SW 1271 (cell line): Measurements from ENCODE around the gene SNX15.
"Not testable (repeated sequence)": the region's sequence is repeated elsewhere in the genome, so short reads cannot be mapped to it uniquely, and the experiment has no call there.

Experiments
- DNase-seq, 2 experiments: peaks; one replicate each; lab custom pipeline; 2025; lab: John Stamatoyannopoulos, UW

SNX15 gene

DNA sequence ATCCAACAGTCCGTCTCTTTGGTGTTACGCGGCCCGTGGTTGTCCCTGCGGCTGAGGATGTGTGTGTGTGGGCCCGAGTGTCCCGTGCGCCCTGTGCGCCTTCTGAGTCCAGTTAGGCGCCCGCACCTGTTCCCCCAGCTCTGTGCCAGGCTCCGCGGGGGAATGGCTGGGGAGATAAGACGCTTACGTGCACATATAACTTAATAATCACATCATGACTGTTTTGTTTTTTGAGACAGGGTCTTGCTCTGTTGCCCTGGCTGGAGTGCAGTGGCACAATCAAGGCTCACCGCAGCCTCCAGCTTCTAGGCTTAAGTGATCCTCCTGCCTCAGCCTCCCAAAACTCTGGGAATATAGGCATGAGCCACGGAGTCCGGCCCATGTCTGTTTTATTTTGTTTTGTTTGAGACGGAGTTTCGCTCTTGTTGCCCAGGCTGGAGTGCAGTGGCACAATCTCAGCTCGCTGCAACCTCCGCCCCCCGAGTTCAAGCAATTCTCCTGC, 12.5 kb upstream of the SNX15 start:
- no peak for DNase-seq

DNA sequence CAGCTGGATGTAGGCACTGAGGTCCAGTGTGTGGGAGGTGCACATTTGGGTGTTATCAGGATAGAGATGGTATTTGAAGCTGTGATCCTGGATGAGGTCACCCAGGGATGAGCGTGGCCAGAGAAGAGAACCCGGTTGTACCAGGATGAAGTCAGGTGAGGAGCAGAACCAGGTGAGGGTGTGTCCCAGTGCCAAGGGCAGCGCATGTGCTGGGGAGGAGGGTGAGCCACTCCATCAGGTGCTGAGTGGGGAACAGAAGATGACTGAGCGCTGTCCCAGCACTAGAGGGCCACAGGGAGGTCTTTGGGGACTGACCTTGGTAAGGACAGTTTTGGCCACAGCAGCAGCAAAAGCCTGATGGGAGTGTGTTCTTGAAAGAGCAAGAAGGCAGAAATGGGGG, 10.5 kb upstream of the SNX15 start:
- no peak for DNase-seq

DNA sequence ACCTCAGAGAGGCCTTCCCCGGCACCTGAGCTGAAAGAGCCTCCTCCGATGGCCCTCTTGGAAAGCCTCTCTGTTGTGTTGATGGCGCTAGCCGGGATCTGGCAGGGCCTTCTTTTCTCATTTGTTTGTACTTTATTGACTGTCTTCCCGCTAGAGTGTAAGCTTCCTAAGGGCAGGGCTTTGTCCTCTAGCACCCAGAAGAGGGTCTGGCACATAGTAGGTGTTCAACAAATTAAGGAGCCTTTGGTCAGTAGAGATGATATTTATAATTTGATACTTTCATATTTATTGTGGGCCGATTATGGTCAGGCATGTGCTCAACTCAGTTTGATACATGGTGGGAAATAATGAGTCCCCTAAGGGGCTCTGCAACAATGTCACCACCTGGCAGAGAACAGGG, 9.3 kb upstream of the SNX15 start:
- DNase-seq, result no peak

DNA sequence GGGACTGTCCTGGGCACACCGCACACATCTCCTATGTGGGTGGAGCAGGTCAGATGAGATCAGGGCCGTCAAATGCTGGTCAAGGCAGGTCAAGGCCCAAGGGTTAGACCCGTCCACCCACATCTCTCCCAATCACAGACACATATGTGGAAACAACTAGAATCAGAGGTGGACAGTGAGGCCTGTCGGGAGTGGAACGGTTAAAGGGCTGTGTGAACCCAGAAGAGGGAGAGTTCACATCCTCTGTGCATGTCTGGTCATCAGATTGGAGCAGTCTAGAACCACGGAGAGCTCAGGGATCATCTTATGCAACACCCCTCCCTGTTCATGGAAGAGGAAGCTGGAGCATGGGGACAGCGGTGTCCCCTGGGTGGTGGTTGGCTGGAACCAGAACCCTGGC, 7.4 kb upstream of the SNX15 start:
- DNase-seq, result no peak

DNA sequence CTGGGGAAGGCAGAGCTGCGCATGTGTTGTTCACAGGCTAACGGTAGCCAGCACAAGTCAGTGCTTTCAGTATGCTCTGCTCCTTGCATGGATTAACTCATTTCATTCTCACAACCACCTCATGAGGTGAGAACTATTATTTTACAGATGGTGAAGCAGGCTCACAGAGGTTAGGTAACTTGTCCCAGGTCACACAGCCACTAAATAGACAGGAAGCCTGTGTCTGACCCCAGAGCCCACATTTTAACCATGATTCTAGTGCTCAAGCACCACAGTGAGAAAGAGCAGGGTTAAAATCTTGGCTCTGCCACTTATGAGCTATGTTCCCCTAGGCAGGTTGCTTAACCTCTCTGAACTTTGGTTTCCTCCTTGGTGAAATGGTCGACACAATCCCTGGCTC, 6.2 kb upstream of the SNX15 start:
- no peak for DNase-seq

DNA sequence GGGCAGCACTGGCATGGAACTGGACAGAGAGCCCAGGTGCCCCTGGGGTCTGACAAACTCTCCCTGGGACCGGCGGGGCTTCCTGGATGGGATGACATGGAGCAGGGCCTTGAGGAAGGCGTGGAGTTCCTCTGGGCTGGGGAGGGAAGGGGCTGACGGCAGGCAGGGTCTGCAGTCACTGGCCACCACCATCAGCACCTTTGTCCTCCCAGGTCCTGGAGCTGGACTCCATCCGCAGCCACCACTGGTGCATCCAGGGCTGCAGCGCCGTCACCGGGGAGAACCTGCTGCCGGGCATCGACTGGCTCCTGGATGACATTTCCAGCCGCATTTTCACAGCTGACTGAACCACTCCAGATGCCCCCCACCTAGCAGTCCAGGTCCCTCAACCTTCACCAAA, 5.7 kb upstream of the SNX15 start:
- no peak for DNase-seq

DNA sequence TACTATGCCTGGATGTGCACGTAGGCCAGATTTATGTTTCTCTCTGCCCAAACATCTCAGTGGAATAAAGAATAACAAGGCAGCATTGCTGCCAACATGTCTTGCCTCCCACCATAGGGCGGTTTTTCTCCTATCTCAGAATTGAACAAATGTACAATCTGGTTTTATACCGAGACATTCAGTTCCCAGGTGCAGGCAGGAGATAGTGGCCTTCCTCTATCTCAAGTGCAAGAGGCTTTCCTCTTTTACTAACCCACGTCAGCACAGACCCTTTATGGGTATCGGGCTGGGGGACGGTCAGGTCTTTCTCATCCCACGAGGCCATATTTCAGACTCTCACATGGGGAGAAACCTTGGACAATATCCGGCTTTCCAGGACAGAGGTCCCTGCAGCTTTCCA, 3.7 kb upstream of the SNX15 start:
- not testable (repeated sequence) for DNase-seq

DNA sequence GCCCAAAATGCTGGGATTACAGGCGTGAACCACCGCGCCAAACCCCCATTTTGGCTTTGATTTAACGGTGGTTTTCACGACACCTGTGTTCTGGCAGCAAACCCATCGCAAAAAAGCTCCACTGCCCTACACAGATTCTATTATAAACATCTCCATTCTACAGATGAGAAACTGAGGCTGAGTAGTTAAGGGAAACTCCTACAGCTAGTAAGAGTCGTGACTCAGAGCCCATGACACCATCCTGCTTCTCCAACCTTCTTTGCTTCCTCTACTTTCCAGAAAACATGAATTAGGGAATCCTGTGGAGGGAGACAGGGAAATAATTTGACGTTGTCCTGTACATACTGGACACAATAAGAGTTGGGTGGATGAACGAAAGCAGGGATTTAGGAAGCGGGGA, 429 bp upstream of the SNX15 start:
- DNase-seq, result no peak

DNA sequence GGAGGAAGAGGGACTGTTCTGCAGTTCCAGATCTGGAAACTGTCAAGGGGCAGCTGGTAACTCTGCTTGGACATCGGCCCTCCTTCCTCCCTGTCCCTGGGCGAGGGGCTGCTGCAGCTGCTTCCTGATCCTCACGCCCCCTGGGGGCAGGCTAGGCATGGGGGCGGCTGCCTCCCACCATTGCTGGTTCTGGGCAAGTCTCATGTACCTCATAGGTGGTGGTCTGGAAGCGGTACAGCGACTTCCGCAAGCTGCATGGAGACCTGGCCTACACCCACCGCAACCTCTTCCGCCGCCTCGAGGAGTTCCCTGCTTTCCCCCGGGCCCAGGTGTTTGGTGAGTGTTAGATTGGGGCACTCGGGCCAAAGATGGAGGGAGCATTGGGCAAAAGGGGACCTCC, 5.0 kb downstream of the SNX15 start:
- no peak for DNase-seq

DNA sequence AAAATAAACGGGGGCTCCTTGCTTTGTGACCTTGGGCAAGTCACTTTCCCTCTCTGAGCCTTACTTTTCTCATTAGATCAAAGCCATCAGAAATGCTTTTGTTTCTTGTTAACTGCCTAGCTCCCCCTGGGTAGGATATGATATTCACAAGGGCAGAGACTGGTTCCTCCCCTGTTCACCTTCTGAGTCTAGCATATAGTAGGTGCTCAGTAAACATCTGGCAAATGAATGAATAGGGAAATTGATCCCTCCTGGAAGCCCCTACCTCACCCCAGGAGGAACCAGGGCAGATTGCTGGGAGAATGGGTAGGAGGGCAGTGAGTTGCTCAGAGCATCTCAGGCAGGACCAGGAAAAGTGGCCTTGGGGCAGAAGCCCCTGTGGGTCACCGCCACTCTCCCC, 7.2 kb downstream of the SNX15 start:
- no peak for DNase-seq

DNA sequence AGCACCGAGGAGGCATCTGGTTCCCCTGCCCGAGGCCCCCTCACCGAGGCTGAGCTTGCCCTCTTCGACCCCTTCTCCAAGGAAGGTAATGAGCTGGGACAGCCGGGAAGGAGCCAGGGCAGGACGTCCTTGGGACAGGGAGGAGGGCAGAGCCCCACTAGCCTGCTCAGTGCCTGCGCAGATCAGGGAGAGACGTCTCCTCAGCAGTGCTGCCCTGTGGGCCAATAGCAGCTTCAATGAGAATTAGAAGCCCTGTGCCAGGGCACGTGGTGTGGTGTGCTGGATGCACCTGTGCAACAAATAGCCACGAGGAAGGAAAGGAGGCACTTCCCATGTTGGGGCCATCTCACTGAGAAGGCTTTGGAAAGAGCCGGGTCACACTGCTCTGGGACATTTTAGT, 8.3 kb downstream of the SNX15 start:
- no peak for DNase-seq

DNA sequence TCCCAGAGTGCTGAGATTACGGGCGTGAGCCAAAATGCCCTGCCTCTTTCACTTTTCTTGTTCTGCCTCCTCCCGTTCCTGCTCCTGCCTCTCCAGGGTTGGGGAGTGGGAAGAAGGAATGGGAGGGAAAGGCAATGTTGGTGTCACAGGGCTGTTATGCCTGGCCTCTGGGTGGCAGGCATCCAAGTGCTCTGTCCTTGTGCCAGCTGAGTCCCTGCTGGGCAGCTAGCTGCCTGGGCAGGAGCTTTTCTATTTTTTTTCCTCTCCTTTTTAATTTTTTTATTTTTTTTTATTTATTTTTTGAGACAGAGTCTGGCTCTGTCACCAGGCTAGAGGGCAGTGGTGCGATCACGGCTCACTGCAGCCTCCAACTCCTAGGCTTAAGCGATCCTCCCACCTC, 9.7 kb downstream of the SNX15 start:
- no peak for DNase-seq

DNA sequence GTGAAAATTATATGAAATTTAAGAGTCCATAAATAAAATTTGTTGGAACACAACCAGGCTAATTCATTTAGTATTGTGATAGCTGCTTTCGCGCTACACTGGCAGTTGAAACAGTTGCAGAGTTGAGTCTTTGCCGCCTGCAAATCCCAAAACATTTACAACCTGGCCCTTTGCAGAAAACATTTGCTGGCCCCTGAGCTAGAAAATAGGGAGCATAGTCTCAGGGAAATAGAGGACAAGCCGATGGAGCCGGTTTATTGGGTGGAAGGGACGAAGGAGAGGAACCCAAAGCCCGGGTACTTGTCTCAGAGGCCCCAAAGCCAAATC, 13.2 kb downstream of the SNX15 start:
- no peak for DNase-seq

DNA sequence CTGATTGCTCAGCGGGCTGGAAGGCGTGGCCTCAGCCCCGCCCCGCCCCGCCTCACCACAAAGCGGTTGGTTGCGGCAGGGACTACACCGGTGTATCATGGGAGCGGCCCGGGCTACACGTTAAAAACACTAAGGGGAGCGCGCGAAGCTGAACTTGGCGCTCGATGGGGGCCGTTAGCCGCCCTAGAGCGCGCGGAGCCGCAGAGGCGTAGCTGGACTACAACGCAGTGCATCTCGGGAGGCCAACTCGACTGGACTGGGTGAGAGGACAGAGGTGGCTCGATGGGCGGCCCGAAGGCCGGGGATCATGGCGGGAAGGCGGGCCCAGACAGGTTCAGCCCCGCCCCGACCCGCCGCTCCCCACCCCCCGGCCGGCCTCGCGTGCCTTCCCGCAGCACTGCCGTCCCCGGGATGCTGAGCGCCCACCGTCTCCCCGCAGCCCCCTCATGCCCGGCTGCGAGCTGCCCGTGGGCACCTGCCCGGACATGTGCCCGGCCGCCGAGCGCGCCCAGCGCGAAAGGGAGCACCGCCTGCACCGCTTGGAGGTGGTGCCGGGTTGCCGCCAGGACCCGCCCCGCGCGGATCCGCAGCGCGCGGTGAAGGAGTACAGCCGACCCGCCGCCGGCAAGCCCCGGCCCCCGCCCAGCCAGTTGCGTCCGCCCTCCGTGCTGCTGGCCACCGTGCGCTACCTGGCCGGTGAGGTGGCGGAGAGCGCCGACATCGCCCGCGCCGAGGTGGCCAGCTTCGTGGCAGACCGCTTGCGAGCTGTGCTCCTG, 13.8 kb downstream of the SNX15 start, which contains the start of gene SAC3D1:
Gene SAC3D1 (plus strand): TSS at position 364 of the 776 bp plus-strand sequence. CDS start 83 bp downstream, at position 447.
- DNase-seq, result peak; percentile 83 to 94

DNA sequence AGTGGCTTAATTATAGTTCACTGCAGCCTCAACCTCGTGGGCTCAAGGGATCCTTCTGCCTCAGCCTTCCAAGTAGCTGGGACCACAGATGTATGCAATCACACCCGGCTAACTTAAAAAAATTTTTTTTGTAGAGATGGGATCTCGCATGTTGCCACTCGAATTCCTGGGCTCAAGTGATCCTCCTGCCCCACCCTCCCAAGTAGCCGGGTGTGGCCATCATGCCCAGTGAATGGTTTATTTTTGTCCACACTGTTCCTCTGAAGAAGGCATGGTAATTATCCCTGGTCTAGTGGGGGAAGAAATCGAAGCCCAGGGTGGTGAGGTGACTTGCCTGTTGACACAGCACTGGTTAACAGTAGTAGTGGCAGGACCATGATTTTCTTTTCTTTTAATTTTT, 15.7 kb downstream of the SNX15 start:
- DNase-seq, result no peak

DNA sequence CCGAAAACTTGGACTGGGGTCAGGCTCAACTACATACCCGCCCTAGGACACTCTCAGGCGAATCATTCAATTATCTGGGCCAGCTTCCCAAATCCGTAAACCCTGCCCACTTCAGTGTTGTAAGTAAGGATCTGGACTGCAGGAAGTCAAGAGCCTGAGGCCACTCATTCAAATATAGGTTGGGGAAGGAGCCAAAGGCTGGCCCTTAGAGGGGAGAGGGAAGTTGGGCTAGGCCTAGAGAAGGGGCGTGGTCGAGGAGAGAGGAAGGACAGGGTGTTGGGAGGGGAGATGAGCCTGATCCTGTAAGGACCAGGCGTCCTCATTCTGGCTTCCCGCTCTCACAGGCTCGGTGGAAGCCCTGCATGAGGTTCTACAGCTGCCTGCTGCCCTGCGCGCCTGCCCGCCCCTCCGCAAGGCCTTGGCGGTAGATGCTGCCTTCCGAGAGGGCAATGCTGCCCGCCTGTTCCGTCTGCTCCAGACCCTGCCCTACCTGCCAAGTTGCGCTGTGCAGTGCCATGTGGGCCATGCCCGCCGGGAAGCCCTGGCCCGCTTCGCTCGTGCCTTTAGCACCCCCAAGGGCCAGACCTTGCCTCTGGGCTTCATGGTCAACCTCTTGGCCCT, 16.8 kb downstream of the SNX15 start:
- no peak for DNase-seq

DNA sequence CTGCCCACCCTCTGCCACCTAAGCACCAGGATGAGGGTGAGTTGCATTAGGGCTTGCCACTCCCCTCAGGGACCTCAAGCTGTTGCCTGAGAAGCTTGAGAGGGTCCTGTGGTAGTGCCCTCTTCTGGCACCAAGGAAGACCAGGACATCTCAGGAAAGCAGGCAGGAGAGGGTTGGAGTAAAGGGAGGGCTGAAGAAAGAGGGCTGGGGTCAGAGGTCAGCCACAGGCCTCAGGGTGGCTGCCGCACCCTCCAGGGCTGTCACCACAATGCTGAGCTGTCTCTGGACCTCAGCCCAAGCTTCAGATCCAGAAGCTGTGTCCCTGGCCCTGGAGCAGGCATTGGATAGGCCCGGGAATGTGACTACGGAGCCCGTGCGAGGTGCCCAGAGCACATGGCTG, 17.8 kb downstream of the SNX15 start:
- no peak for DNase-seq

DNA sequence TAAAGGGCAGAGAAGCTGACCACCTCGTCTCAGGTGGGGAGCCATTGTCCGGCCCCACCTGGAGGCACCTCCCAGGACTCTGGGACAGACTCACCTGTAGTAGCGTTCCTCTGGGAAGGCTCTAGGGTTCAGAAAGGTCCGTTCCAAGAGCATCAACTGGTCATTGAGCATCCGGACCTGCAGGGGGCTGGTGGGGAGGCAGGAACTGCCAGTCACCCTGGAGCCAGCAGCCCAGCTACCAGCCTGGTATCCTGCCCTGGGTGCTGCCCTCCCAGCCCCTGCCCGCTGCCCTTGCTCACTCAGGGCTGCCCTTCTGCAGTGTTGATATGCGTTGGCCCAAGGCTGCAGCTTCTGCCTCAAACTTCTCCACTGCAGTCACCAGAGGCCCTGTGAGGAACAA, 18.5 kb downstream of the SNX15 start:
- no peak for DNase-seq

DNA sequence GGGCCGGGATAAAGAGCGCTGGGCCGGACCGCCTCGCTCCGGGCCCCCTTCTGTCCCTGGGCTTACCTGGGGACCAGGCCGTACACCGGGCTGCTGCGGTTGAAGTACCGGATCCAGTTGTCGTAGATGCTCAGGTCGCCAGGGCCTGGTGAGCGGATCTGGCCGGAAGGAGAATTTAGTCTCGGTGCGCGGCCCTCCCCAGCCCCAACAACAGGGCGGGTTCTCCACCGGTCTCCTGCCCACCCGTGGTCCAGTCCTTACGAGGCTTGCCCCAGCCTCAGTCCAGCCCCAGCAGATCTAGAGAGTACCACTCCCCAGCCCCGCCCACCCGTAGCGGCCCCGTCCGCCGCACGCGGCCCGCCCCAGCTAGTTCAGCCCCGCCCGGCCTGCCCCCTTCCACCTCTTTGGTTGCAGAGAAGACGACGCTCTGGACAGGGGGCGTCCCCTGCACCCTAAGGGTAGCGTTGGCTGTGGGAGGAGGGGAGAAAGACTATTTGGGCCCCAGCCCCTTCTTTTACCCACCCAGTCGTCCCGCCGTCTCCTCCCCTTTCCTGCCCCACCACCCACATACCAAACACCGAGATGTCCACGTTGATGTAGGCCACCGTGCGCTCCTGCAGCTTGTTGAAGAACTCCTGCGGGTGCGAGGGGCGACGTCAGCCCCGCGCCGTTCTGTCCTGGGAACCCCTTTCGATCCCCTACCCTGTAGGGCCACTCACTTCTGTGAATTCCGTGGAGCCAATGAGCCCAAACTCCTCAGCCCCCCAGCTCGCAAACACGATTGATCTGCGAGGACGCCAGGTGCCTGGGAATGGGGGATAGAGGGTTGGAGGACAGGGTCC, 20.6 kb downstream of the SNX15 start:
- no peak for DNase-seq

DNA sequence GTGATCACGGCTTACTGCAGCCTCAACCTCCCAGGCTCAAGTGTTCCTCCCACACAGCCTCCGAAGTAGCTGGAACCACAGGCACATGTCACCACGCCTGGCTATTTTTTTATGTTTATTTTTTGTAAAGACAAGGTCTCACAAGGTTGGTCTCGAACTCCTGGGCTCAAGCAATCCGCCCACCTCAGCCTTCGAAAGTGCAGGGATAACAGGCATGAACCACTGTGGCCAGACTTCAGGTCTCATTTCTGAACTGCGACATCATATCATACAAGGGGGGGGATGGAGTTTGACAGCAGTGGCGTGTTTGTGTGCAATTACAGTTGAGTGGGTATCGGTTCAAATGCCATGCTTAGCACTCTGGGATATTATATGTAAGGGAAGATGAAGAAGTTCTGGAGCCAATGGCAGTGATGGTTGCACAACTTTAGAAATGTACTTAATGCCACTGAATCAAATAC, 24.2 kb downstream of the SNX15 start:
- DNase-seq, result no peak

DNA sequence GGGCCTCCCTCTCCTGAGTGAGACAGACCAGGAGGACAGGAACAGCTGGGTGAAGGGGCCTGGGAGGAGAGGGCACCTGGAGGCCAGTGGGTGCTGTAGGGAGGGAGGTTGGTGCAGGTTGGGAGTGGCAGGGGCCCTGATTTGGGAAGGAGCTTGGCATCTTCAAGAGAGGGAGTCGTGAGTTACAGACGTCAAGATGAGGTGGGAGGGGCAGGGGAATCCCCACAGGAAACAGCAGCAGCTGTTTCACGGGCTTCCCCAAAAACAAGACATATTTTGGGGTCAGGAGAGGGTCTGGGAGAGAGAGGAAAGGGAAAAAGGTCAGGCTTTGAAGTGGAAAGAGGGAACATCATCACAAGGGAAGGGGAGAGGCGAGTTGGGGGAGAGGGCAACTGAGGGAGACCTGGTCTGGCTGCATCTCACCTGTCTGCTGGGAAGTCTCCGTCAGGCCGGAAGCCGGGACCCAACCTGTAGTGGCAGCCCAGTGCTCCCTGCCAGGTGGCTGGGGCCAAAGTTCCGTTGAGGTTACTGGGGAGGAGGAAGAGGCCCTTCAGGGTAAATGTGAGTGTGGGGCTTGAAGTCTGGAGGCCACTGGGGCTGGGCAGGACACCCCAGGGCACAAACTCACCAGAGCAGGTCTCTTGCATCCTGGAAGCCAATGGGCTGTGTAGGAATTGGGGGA, 26.7 kb downstream of the SNX15 start:
- DNase-seq, result no peak

DNA sequence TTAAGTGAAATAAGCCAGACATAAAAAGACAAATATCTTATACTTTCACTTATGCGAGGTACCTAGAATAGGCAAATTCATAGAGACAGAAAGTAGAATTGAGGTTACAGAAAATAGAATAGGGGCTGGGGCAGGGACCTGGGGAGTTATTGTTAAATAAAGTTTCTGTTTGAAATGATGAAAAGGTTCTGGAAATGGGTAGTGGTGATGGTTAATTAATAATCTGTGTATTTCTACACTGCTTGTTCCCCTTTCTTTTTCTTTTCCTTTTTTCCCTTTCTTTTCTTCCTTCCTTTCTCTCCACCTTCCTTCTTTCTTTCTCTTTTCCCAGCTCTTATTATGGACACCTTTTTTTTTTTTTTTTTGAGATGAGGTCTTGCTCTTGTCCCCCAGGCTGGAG, 28.3 kb downstream of the SNX15 start:
- no peak for DNase-seq
